ENCODE results near the gene THAP7.

DNA sequence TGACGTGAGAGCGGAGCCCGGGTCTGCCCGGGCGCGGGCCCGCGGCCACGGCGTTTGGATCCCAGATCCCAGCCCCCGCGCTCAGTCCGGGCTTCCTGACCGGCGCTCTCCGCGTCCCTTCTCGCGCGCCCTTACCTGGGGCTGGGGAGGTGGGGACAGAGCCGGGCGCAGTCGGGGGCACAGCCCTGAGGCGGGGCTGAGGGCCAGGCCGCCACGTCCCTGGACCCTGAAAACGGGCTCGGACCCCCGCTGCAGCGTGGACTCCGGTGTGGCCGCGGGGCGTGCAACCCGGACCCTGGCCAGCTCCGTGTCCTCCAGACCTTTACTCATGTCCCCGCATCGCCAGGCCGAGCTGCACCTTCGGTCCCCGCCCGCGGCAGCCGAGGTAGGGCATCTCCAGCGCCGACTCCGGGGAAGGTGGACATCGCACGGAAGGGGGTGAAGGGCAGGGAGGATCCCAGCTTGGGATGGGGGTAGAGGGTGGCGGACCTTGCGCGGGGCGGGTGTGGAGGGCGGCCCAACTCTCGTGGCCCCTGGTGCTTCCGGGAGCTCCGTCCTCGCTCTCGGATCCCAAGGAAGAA, 44.7 kb downstream of the THAP7 start:
- no peak for TF ChIP-seq ZNF512 (CRISPR knock-in tag; IDR thresholded peaks at IDR 0.05; ENCODE audit: borderline replicate concordance)
- TF ChIP-seq CTCF (IDR thresholded peaks at IDR 0.05) = no peak
- TF ChIP-seq, protein P1, sequence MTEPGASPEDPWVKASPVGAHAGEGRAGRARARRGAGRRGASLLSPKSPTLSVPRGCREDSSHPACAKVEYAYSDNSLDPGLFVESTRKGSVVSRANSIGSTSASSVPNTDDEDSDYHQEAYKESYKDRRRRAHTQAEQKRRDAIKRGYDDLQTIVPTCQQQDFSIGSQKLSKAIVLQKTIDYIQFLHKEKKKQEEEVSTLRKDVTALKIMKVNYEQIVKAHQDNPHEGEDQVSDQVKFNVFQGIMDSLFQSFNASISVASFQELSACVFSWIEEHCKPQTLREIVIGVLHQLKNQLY (CRISPR knock-in tag; IDR thresholded peaks at IDR 0.05) = no peak
- no peak for TF ChIP-seq ATF3 (CRISPR knock-in tag; conservative IDR thresholded peaks at IDR 0.05)
- no peak for TF ChIP-seq NR1H2 (CRISPR knock-in tag; IDR thresholded peaks at IDR 0.05)
- TF ChIP-seq, protein P2, sequence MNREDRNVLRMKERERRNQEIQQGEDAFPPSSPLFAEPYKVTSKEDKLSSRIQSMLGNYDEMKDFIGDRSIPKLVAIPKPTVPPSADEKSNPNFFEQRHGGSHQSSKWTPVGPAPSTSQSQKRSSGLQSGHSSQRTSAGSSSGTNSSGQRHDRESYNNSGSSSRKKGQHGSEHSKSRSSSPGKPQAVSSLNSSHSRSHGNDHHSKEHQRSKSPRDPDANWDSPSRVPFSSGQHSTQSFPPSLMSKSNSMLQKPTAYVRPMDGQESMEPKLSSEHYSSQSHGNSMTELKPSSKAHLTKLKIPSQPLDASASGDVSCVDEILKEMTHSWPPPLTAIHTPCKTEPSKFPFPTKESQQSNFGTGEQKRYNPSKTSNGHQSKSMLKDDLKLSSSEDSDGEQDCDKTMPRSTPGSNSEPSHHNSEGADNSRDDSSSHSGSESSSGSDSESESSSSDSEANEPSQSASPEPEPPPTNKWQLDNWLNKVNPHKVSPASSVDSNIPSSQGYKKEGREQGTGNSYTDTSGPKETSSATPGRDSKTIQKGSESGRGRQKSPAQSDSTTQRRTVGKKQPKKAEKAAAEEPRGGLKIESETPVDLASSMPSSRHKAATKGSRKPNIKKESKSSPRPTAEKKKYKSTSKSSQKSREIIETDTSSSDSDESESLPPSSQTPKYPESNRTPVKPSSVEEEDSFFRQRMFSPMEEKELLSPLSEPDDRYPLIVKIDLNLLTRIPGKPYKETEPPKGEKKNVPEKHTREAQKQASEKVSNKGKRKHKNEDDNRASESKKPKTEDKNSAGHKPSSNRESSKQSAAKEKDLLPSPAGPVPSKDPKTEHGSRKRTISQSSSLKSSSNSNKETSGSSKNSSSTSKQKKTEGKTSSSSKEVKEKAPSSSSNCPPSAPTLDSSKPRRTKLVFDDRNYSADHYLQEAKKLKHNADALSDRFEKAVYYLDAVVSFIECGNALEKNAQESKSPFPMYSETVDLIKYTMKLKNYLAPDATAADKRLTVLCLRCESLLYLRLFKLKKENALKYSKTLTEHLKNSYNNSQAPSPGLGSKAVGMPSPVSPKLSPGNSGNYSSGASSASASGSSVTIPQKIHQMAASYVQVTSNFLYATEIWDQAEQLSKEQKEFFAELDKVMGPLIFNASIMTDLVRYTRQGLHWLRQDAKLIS (CRISPR knock-in tag; IDR thresholded peaks at IDR 0.05; ENCODE audit: borderline replicate concordance) = no peak
- TF ChIP-seq RELA (CRISPR knock-in tag; IDR thresholded peaks at IDR 0.05; ENCODE audit: borderline replicate concordance) = no peak
- TF ChIP-seq ETV6 (CRISPR knock-in tag; IDR thresholded peaks at IDR 0.05) = no peak

Measured in WTC11 (cell line).